Measurements from ENCODE around the gene GRID1. TPM values are rescaled to one million over a fixed set of nuclear protein-coding genes. Genes with fewer than 3 reads are reported as not detected.

The GRID1 gene
- total RNA-seq, 3 donors from 2014 or later = 0.61 to 1.9 (median 0.87) TPM

DNA sequence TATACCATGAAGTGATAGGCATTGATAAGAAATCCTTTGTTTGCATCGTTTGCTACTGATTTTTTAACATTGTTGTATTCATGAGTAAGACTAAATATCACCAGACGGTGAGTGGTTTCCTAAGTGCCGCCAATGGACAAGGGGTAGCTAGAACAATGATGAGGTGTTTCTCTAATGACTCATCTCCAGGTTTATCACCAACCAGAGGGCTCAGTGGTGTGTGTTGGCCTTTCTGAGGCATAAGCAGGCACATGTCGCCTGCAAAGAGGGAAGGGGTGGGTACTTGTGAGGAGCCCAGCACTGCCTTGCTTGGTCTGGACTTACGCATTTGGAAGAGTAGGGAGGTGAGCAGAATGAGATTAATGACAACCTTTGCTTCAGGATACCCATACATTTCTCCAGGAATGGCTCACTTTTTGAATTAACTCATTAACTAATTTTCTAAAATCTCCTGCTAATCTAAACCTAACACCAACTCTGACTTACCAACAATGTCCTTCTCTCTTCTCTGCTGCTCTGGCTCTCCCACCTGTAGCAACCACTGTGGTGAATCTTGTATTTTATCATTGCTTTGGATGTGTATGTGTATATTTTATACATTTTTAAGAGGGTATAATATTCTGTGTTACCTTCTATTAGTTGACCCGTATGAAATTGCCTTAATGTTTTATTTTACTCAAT is 722.6 kb downstream of the GRID1 start:
- no peaks in the 10 kb centered on the region for H3K9me3 ChIP-seq
- no peak overlapping the region for H3K4me3 ChIP-seq
- TF ChIP-seq, protein P1, sequence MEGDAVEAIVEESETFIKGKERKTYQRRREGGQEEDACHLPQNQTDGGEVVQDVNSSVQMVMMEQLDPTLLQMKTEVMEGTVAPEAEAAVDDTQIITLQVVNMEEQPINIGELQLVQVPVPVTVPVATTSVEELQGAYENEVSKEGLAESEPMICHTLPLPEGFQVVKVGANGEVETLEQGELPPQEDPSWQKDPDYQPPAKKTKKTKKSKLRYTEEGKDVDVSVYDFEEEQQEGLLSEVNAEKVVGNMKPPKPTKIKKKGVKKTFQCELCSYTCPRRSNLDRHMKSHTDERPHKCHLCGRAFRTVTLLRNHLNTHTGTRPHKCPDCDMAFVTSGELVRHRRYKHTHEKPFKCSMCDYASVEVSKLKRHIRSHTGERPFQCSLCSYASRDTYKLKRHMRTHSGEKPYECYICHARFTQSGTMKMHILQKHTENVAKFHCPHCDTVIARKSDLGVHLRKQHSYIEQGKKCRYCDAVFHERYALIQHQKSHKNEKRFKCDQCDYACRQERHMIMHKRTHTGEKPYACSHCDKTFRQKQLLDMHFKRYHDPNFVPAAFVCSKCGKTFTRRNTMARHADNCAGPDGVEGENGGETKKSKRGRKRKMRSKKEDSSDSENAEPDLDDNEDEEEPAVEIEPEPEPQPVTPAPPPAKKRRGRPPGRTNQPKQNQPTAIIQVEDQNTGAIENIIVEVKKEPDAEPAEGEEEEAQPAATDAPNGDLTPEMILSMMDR (IDR thresholded peaks at IDR 0.05) = no peak
- intact Hi-C loops (cut with DNase I, micrococcal nuclease) = no loop called here
- ATAC-seq (peak; percentile 70), DNase-seq (no peak)
- peaks cover 30% of the 10 kb centered on the region for H3K4me1 ChIP-seq (ENCODE audit: low read depth)
- H3K36me3 ChIP-seq (ENCODE audit: low read depth) = no peaks in the 10 kb centered on the region

DNA sequence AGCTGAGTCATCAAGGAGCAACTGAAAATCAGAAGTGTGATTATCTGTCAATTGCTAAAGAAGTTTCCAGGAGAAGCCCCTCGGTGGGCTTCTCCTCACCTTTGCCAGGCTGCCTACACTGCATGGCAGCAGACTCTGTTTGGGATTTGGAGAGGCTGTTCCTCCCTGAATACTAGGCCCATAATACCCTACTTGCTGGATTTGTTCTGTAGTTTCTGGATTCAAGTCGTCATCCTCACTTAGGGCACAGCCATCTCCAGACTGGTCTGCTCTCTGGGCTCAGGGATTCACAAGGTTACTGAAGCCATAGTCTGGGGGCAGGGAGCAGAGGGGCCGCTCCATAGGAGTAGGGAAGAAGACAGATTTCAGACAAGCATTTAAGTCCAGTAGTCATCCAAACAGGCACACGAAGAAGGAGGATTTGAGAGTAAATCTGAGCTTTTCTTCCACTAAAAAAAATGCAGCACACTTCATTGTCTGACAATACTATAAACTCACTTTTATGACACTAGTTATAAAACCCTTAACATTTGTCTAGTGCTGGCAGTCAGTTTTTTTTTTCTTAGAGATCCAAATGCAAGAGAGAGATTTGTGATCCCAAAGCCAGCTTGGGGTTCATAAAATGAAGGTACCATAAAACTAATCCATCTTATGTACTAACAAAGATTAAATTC is 723.3 kb downstream of the GRID1 start:
- DNase-seq = no peak
- peaks cover 30% of the 10 kb centered on the region for H3K4me1 ChIP-seq (ENCODE audit: low read depth)
- TF ChIP-seq, protein P1 (IDR thresholded peaks at IDR 0.05) = no peak

DNA sequence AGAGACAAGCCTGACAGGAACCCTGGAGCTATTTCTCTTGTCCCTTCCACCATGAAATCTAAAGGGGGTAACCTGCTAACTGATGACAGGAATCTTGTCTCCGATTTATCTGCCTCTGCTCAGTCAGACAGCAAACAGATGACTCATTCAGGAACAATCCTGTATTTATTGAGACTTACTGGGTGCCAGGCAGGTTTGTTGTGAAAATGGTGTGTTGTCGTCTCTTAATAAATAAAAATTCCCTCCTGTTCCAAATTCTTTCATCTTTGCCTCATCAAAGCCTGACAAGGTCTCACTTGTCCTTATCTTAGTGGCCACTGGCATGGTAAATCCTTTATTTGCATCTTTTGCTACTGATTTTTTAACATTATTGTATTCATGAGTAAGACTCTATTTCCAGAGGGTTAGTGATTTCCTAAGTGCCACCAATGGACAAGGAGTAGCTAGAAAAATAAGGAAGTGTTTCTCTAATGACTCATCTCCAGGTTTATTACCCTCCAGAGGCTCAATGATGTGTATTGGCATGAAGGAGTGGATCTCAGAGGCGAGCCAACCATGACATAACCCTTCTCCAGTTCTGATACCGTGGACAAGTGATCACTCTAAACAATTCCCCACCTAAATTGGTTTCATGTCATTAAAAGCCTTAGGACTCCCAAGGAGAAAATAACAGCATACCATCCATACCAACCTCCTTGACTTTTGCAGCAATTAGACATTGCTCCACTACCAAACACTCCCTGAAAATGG is 724.0 kb downstream of the GRID1 start:
- H3K36me3 ChIP-seq (ENCODE audit: low read depth) = no peaks in the 10 kb centered on the region
- peak in 1 of 3 donors; percentile 47 for DNase-seq
- intact Hi-C loops (cut with DNase I, micrococcal nuclease) = no loop called here
- no peaks in the 10 kb centered on the region for H3K9me3 ChIP-seq
- peaks cover 30% of the 10 kb centered on the region for H3K4me1 ChIP-seq (ENCODE audit: low read depth)
- ATAC-seq = peak; percentile 90
- TF ChIP-seq, protein P1 (IDR thresholded peaks at IDR 0.05) = no peak
- no peak overlapping the region for H3K4me3 ChIP-seq

More for the DNA sequence above, 723.3 kb downstream of the GRID1 start:
- Histone ChIP-seq H3K4me3 (no peak overlapping the region), H3K36me3 (ENCODE audit: low read depth) (no peaks in the 10 kb centered on the region), H3K9me3 (no peaks in the 10 kb centered on the region)
- intact Hi-C loops (cut with DNase I, micrococcal nuclease) = no loop called here
- ATAC-seq = peak; percentile 53

DNA sequence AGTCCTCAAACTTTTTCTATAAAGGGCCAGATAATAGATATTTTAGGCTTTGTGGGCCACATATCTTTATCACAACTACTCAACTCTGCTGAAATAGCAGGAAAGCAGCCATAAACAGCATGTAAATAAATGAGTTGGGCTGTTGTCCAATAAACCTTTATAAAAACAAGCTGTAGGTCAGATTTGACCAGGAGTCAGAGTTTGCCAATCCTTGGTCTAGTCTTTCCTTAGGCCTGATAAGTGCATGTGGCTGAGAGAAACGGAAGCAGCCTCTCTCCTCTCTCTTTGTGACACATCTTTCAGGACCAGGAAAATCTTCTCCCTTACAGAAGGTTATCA is 724.5 kb downstream of the GRID1 start:
- intact Hi-C loops (cut with DNase I, micrococcal nuclease) = no loop called here
- TF ChIP-seq, protein P1 (IDR thresholded peaks at IDR 0.05) = no peak
- Histone ChIP-seq H3K4me3 (no peak overlapping the region), H3K4me1 (ENCODE audit: low read depth) (peaks cover 30% of the 10 kb centered on the region), H3K36me3 (ENCODE audit: low read depth) (no peaks in the 10 kb centered on the region), H3K9me3 (no peaks in the 10 kb centered on the region)
- DNase-seq (no peak), ATAC-seq (peak; percentile 39)

DNA sequence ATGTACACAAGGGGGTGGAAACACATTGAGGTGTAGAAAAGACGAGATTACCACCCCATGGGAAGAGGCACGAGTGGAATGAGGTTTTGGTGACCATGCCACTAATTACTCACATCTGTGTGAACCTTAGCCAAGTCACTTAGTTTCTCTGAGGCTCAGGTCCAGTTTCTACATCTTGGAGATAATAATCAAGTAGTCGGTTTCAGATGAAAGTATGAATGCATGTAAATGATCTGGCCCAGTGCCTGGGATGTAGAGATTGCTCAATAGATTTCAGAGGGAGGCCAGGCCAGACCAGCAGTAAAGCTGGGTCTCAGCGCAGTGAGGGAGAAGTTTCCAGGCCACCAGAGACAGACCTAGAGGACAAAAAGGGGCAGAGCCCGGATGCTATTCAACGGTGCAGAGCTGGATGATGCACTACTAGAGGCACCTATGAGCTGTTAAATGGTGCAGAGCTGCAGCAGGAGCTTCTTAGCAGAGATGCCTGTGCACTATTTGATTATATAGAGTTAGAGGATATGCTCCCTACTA is 725.1 kb downstream of the GRID1 start:
- ATAC-seq = no peak
- H3K4me3 ChIP-seq = no peak overlapping the region
- TF ChIP-seq, protein P1 (IDR thresholded peaks at IDR 0.05) = no peak
- no peak for DNase-seq
- peaks cover 30% of the 10 kb centered on the region for H3K4me1 ChIP-seq (ENCODE audit: low read depth)
- intact Hi-C loops (cut with DNase I, micrococcal nuclease) = no loop called here
- H3K36me3 ChIP-seq (ENCODE audit: low read depth) = no peaks in the 10 kb centered on the region
- H3K9me3 ChIP-seq = no peaks in the 10 kb centered on the region
